Measurements from ENCODE around the gene MLH1. TPM values are rescaled to one million over a fixed set of nuclear protein-coding genes. Genes with fewer than 3 reads are reported as not detected.

The MLH1 gene
- total RNA-seq, 4 donors from 2014 or later: 28.8 to 57.2 (median 40.9) TPM

GRCh38 chr3:37071921-37072320 lies 78.6 kb downstream of the MLH1 start:
- Histone ChIP-seq H3K36me3 (peaks cover 0 to 44% (median 0%) of the 10 kb centered on the region in 3 donors), H3K27ac (no peak overlapping the region), H3K4me1 (peaks cover 0 to 20% (median 0%) of the 10 kb centered on the region in 4 donors), H3K9me3 (no peaks in the 10 kb centered on the region), H3K27me3 (no peaks in the 10 kb centered on the region), H3K4me3 (no peak overlapping the region)
- TF ChIP-seq, protein P1, sequence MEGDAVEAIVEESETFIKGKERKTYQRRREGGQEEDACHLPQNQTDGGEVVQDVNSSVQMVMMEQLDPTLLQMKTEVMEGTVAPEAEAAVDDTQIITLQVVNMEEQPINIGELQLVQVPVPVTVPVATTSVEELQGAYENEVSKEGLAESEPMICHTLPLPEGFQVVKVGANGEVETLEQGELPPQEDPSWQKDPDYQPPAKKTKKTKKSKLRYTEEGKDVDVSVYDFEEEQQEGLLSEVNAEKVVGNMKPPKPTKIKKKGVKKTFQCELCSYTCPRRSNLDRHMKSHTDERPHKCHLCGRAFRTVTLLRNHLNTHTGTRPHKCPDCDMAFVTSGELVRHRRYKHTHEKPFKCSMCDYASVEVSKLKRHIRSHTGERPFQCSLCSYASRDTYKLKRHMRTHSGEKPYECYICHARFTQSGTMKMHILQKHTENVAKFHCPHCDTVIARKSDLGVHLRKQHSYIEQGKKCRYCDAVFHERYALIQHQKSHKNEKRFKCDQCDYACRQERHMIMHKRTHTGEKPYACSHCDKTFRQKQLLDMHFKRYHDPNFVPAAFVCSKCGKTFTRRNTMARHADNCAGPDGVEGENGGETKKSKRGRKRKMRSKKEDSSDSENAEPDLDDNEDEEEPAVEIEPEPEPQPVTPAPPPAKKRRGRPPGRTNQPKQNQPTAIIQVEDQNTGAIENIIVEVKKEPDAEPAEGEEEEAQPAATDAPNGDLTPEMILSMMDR (IDR thresholded peaks at IDR 0.05): no peak
- no peak for DNase-seq (ENCODE audit: low spot score in 2 of 2)
- WGBS, 2 donors: 88 to 93% methylated on average over 3 of the region's 3 CpGs

DNA sequence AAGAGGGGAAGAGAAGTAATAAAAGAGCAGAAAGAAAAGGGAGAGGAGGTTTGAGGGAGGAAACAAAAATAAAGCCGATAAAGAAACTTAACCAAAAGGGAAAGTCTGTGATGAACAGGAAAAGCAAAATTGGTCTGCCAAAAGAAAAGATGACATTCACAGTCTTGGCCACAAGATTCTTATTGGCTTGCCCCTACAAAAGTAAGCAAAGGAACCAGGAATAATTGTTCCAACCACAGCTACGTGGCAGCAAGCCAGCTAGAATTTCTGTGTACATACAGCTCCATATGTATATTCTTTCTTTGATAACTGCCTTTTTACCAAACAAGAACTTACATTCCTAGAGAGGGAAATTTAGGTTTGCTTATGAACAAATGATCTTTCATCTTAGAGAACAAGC lies 79.6 kb downstream of the MLH1 start:
- H3K4me3 ChIP-seq: no peak overlapping the region
- TF ChIP-seq EP300 (IDR thresholded peaks at IDR 0.05) (no peak), POLR2A (IDR thresholded peaks at IDR 0.05) (no peak)

DNA sequence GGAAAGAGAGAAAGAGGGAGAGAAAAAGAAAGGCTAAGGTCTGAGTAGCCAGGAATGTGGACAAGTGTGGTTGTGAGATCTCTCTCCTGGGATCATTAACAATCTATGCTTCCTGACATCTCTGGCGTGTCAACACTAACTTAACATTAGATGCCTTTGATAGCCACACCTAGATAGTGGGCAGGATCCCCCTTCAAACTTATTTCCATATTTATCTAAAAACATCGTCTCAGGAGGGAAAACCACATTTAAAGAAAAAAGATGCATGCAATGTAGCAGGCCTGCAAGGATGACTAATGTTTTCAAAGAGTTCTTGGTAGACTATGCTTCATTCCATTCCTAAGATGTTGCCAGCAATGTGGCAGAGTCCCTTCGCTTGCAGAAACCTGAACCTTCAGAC lies 80.9 kb downstream of the MLH1 start:
- H3K4me1 ChIP-seq: peaks cover 0 to 20% (median 0%) of the 10 kb centered on the region in 4 donors
- peaks cover 0 to 40% (median 0%) of the 10 kb centered on the region in 3 donors for H3K36me3 ChIP-seq

More for the DNA sequence above, 79.6 kb downstream of the MLH1 start:
- Histone ChIP-seq H3K9me3 (no peaks in the 10 kb centered on the region), H3K27ac (peak overlapping the region in 1 of 4 donors; percentile 56), H3K36me3 (peaks cover 0 to 51% (median 0%) of the 10 kb centered on the region in 3 donors), H3K27me3 (no peaks in the 10 kb centered on the region), H3K4me1 (peaks cover 0 to 20% (median 0%) of the 10 kb centered on the region in 4 donors)
- no peak for DNase-seq (ENCODE audit: low spot score in 2 of 2)
- WGBS, 2 donors: 5 to 6% methylated on average over 2 of the region's 2 CpGs

GRCh38 chr3:37075955-37076354 lies 82.6 kb downstream of the MLH1 start:
- peaks cover 0 to 55% (median 0%) of the 10 kb centered on the region in 3 donors for H3K36me3 ChIP-seq

More for the DNA sequence above, 80.9 kb downstream of the MLH1 start:
- TF ChIP-seq, protein P1 (IDR thresholded peaks at IDR 0.05): no peak
- TF ChIP-seq EP300 (IDR thresholded peaks at IDR 0.05) (no peak), POLR2A (IDR thresholded peaks at IDR 0.05) (no peak)
- 50 to 73% methylated on average over 3 of the region's 3 CpGs for WGBS, 2 donors
- Histone ChIP-seq H3K4me3 (no peak overlapping the region), H3K27me3 (no peaks in the 10 kb centered on the region), H3K27ac (peak overlapping the region in 1 of 4 donors; percentile 11), H3K9me3 (no peaks in the 10 kb centered on the region)
- DNase-seq (ENCODE audit: low spot score in 2 of 2): no peak

DNA sequence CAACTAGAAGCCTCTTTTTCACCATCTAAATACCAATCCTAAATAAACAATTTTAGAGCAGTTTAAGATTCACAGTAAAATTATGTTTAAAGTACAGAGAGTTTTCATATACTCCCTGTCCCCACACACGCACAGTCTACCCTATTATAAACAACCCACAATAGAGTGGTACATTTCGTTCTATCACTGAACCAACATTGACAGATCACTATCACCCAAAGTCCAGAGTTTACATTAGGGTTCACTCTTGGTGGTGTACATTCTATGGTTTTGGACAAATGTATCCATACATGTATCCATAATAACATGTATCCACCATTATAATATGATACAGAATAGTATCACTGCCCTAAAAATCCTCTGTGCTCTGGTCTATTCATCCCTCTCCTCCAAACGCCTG lies 89.0 kb downstream of the MLH1 start:
- no peak overlapping the region for H3K27ac ChIP-seq
- no peaks in the 10 kb centered on the region for H3K27me3 ChIP-seq
- no peak for DNase-seq (ENCODE audit: low spot score in 2 of 2)
- no peak overlapping the region for H3K4me3 ChIP-seq
- peaks cover 0 to 56% (median 0%) of the 10 kb centered on the region in 3 donors for H3K36me3 ChIP-seq
- 91 to 92% methylated on average over 3 of the region's 3 CpGs for WGBS, 2 donors
- no peaks in the 10 kb centered on the region for H3K9me3 ChIP-seq
- no peak for TF ChIP-seq POLR2A (IDR thresholded peaks at IDR 0.05)
- no peaks in the 10 kb centered on the region for H3K4me1 ChIP-seq

More at GRCh38 chr3:37075955-37076354, 82.6 kb downstream of the MLH1 start:
- H3K4me3 ChIP-seq: no peak overlapping the region
- H3K27me3 ChIP-seq: no peaks in the 10 kb centered on the region
- no peaks in the 10 kb centered on the region for H3K9me3 ChIP-seq
- TF ChIP-seq POLR2A (IDR thresholded peaks at IDR 0.05) (no peak), EP300 (IDR thresholded peaks at IDR 0.05) (no peak)
- TF ChIP-seq, protein P1 (IDR thresholded peaks at IDR 0.05): no peak
- H3K4me1 ChIP-seq: peaks cover 0 to 20% (median 0%) of the 10 kb centered on the region in 4 donors
- no peak for DNase-seq (ENCODE audit: low spot score in 2 of 2)
- WGBS, 2 donors: 89 to 92% methylated on average over 1 of the region's 1 CpG
- H3K27ac ChIP-seq: no peak overlapping the region

DNA sequence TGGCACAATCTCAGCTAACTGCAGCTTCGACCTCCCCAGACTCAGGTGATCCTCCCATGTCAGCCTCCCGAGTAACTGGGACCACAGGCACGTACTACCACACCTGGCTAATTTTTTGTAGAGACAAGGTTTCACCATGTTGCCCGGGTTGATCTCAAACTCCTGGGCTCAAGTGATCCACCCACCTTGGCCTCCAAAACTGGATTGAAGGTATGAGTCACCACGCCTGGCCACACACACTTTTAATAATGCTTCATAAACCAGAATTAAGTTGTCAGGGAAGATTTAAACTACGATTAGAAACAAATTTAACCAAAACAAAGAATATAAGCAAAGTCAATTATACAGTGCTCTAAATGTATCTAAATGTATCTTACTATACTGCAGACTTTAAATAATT lies 93.6 kb downstream of the MLH1 start:
- Histone ChIP-seq H3K27ac (no peak overlapping the region), H3K9me3 (no peaks in the 10 kb centered on the region), H3K27me3 (no peaks in the 10 kb centered on the region), H3K36me3 (peaks cover 0 to 60% (median 0%) of the 10 kb centered on the region in 3 donors), H3K4me1 (no peaks in the 10 kb centered on the region), H3K4me3 (no peak overlapping the region)
- 94 to 97% methylated on average over 6 of the region's 6 CpGs for WGBS, 2 donors
- TF ChIP-seq EP300 (IDR thresholded peaks at IDR 0.05) (no peak), POLR2A (IDR thresholded peaks at IDR 0.05) (no peak)
- TF ChIP-seq, protein P1 (IDR thresholded peaks at IDR 0.05): no peak
- DNase-seq (ENCODE audit: low spot score in 2 of 2): no peak

Measured in tibial nerve (tissue), 4 donors.